CMK (cell line): ENCODE data around the gene PDZD4.
"Not testable (repeated sequence)": the region's sequence is repeated elsewhere in the genome, so short reads cannot be mapped to it uniquely, and the experiment has no call there.

Source experiments
- DNase-seq: peaks from one replicate; pipeline ENCODE4 v3.0.0-alpha.2; 2010; ENCODE audit warnings: low read depth

Gene PDZD4

GRCh38 chrX:153831429-153832150 lies 1.2 kb upstream of the PDZD4 start:
- DNase-seq = no peak

GRCh38 chrX:153830640-153831428 lies 490 bp upstream of the PDZD4 start:
- DNase-seq = no peak

GRCh38 chrX:153829549-153829798 lies 870 bp downstream of the PDZD4 start:
- no peak for DNase-seq

- no peak for DNase-seq
These were observed 1.4 kb downstream of the PDZD4 start for GRCh38 chrX:153828723-153829548.

- no peak for DNase-seq
These were observed 2.0 kb downstream of the PDZD4 start for GRCh38 chrX:153828308-153828707.

- no peak for DNase-seq
These were observed 2.4 kb downstream of the PDZD4 start for GRCh38 chrX:153827903-153828302.

GRCh38 chrX:153827016-153827415 lies 3.3 kb downstream of the PDZD4 start:
- DNase-seq = no peak

- DNase-seq = no peak
These were observed 5.3 kb downstream of the PDZD4 start for GRCh38 chrX:153825042-153825441.

- DNase-seq = no peak
These were observed 6.0 kb downstream of the PDZD4 start for GRCh38 chrX:153824348-153824747.

GRCh38 chrX:153821066-153821465 lies 9.3 kb downstream of the PDZD4 start:
- no peak for DNase-seq

GRCh38 chrX:153820601-153821000 lies 9.7 kb downstream of the PDZD4 start:
- DNase-seq = no peak

- no peak for DNase-seq
These were observed 10.8 kb downstream of the PDZD4 start for GRCh38 chrX:153819384-153820040.

- DNase-seq = no peak
These were observed 11.6 kb downstream of the PDZD4 start for GRCh38 chrX:153818571-153819383.

GRCh38 chrX:153818064-153818463 lies 12.3 kb downstream of the PDZD4 start:
- not testable (repeated sequence) for DNase-seq

GRCh38 chrX:153816831-153817690 lies 13.3 kb downstream of the PDZD4 start:
- DNase-seq = no peak

GRCh38 chrX:153814591-153815315 lies 15.6 kb downstream of the PDZD4 start:
- DNase-seq = no peak

GRCh38 chrX:153813161-153813560 lies 17.2 kb downstream of the PDZD4 start:
- no peak for DNase-seq

- DNase-seq = no peak
These were observed 18.1 kb downstream of the PDZD4 start for GRCh38 chrX:153812220-153812619.

GRCh38 chrX:153807976-153808375 lies 22.4 kb downstream of the PDZD4 start:
- DNase-seq = no peak
